HEK293 (cell line): ENCODE data around the gene PDSS2.

Source experiments
- KLF10 ChIP-seq: fragments of 450-650 bp; IDR thresholded peaks from 2 replicates; pipeline ENCODE4 v1.5.1; 2018; ENCODE audit warnings: missing biosample characterization, mild to moderate bottlenecking, missing genetic modification characterization
- KLF17 ChIP-seq: fragments of 450-650 bp; formaldehyde crosslinking; IDR thresholded peaks from 2 replicates; pipeline ENCODE4 v1.5.1; 2016; ENCODE audit warnings: missing biosample characterization, missing genetic modification characterization
- PRDM6 ChIP-seq: fragments of 450-650 bp; formaldehyde crosslinking; IDR thresholded peaks from 2 replicates; pipeline ENCODE4 v1.5.1; 2017; ENCODE audit warnings: missing biosample characterization, missing genetic modification characterization
- RBAK ChIP-seq: fragments of 450-650 bp; formaldehyde crosslinking; IDR thresholded peaks from 2 replicates; pipeline ENCODE4 v1.5.1; 2016; ENCODE audit warnings: missing biosample characterization, missing genetic modification characterization
- REPIN1 ChIP-seq: fragments of 450-650 bp; formaldehyde crosslinking; IDR thresholded peaks from 2 replicates; pipeline ENCODE4 v1.5.1; 2017; ENCODE audit warnings: missing biosample characterization, missing genetic modification characterization, low read depth
- REST ChIP-seq: fragments of 450-650 bp; formaldehyde crosslinking; IDR thresholded peaks from 2 replicates; pipeline ENCODE4 v1.5.1; 2016; ENCODE audit warnings: missing biosample characterization, missing genetic modification characterization
- SALL2 ChIP-seq: fragments of 450-650 bp; formaldehyde crosslinking; IDR thresholded peaks from 2 replicates; pipeline ENCODE4 v1.5.0; 2017; ENCODE audit warnings: missing biosample characterization, mild to moderate bottlenecking, missing genetic modification characterization, borderline replicate concordance
- SETDB1 ChIP-seq: IDR thresholded peaks from one replicate; pipeline ENCODE4 v1.6.1; 2017; ENCODE audit warnings: mild to moderate bottlenecking, low read length, moderate library complexity, mixed read lengths; ENCODE audit not compliant: insufficient read length
- SP2 ChIP-seq: fragments of 450-650 bp; formaldehyde crosslinking; IDR thresholded peaks from 2 replicates; pipeline ENCODE4 v1.5.1; 2016; ENCODE audit warnings: missing biosample characterization, missing genetic modification characterization
- ZBTB49 ChIP-seq: fragments of 450-650 bp; formaldehyde crosslinking; IDR thresholded peaks from 2 replicates; pipeline ENCODE4 v1.5.1; 2016; ENCODE audit warnings: missing biosample characterization, missing genetic modification characterization, low read depth
- ZNF10 ChIP-seq: fragments of 450-650 bp; formaldehyde crosslinking; IDR thresholded peaks from 2 replicates; pipeline ENCODE4 v1.5.1; 2017; ENCODE audit warnings: missing biosample characterization, missing genetic modification characterization
- ZNF114 ChIP-seq: fragments of 450-650 bp; formaldehyde crosslinking; IDR thresholded peaks from 2 replicates; pipeline ENCODE4 v1.5.0; 2017; ENCODE audit warnings: missing biosample characterization, missing genetic modification characterization
- ZNF133 ChIP-seq: fragments of 450-650 bp; formaldehyde crosslinking; IDR thresholded peaks from 2 replicates; pipeline ENCODE4 v1.5.1; 2016; ENCODE audit warnings: missing biosample characterization, missing genetic modification characterization
- ZNF16 ChIP-seq: fragments of 450-650 bp; formaldehyde crosslinking; IDR thresholded peaks from 2 replicates; pipeline ENCODE4 v1.5.1; 2016; ENCODE audit warnings: low read depth, missing biosample characterization, missing genetic modification characterization
- ZNF169 ChIP-seq: fragments of 450-650 bp; formaldehyde crosslinking; IDR thresholded peaks from 2 replicates; pipeline ENCODE4 v1.5.1; 2016; ENCODE audit warnings: missing biosample characterization, missing genetic modification characterization
- ZNF202 ChIP-seq: fragments of 450-650 bp; formaldehyde crosslinking; IDR thresholded peaks from 2 replicates; pipeline ENCODE4 v1.5.1; 2016; ENCODE audit warnings: missing biosample characterization, missing genetic modification characterization, borderline replicate concordance
- ZNF280D ChIP-seq: fragments of 450-650 bp; formaldehyde crosslinking; IDR thresholded peaks from 2 replicates; pipeline ENCODE4 v1.5.1; 2016; ENCODE audit warnings: missing biosample characterization, missing genetic modification characterization
- ZNF302 ChIP-seq: fragments of 450-650 bp; formaldehyde crosslinking; IDR thresholded peaks from 2 replicates; pipeline ENCODE4 v1.5.1; 2016; ENCODE audit warnings: missing biosample characterization, missing genetic modification characterization, low read depth
- ZNF362 ChIP-seq: fragments of 450-650 bp; formaldehyde crosslinking; IDR thresholded peaks from 2 replicates; pipeline ENCODE4 v1.5.1; 2016; ENCODE audit warnings: missing biosample characterization, missing genetic modification characterization
- ZNF398 ChIP-seq: fragments of 450-650 bp; formaldehyde crosslinking; IDR thresholded peaks from 2 replicates; pipeline ENCODE4 v1.5.1; 2017; ENCODE audit warnings: missing biosample characterization, missing genetic modification characterization
- ZNF560 ChIP-seq: fragments of 450-650 bp; formaldehyde crosslinking; IDR thresholded peaks from 2 replicates; pipeline ENCODE4 v1.5.1; 2017; ENCODE audit warnings: missing biosample characterization, missing genetic modification characterization, borderline replicate concordance
- ZNF707 ChIP-seq: fragments of 450-650 bp; formaldehyde crosslinking; IDR thresholded peaks from 2 replicates; pipeline ENCODE4 v1.5.1; 2016; ENCODE audit warnings: missing biosample characterization, missing genetic modification characterization
- ZNF747 ChIP-seq: fragments of 450-650 bp; formaldehyde crosslinking; IDR thresholded peaks from 2 replicates; pipeline ENCODE4 v1.5.1; 2016; ENCODE audit warnings: missing biosample characterization, missing genetic modification characterization
- ZNF768 ChIP-seq: fragments of 450-650 bp; formaldehyde crosslinking; IDR thresholded peaks from 2 replicates; pipeline ENCODE4 v1.5.1; 2018; ENCODE audit warnings: missing biosample characterization, mild to moderate bottlenecking, missing genetic modification characterization

The PDSS2 gene

GRCh38 chr6:107459283-107460082 is at the start of gene PDSS2 (continued):
- TF ChIP-seq ZBTB49 (tag by site-specific recombination) (no peak), ZNF398 (tag by site-specific recombination) (no peak; the same call in 1 of the 2 replicates), KLF10 (tag by site-specific recombination) (peak; percentile 47; the same call in 1 of the 2 replicates), ZNF747 (tag by site-specific recombination) (no peak), ZNF302 (tag by site-specific recombination) (no peak), ZNF114 (tag by site-specific recombination) (no peak), RBAK (tag by site-specific recombination) (no peak), REST (tag by site-specific recombination) (peak; percentile 23; the same call in 1 of the 2 replicates), SALL2 (no peak), ZNF16 (no peak), SETDB1 (no peak), KLF17 (tag by site-specific recombination) (peak; percentile 61; the same call in 1 of the 2 replicates), ZNF280D (tag by site-specific recombination) (no peak), ZNF202 (tag by site-specific recombination) (no peak), ZNF362 (tag by site-specific recombination) (no peak), REPIN1 (tag by site-specific recombination) (no peak), ZNF133 (tag by site-specific recombination) (no peak), ZNF169 (tag by site-specific recombination) (no peak), SP2 (tag by site-specific recombination) (peak; percentile 92), ZNF560 (tag by site-specific recombination) (no peak), ZNF10 (tag by site-specific recombination) (no peak; the same call in 1 of the 2 replicates), ZNF707 (tag by site-specific recombination) (no peak), ZNF768 (tag by site-specific recombination) (peak; percentile 47; the same call in 1 of the 2 replicates), PRDM6 (tag by site-specific recombination) (no peak)
